ENCODE data around the gene CFAP73. TPM values are rescaled to one million over a fixed set of nuclear protein-coding genes. Genes with fewer than 3 reads are reported as not detected.
"Not testable (repeated sequence)": the region's sequence is repeated elsewhere in the genome, so short reads cannot be mapped to it uniquely, and the experiment has no call there.

Gene CFAP73
- total and polyA plus RNA-seq, 4 donors: 10.4 to 40.6 (median 14.6) TPM

GRCh38 chr12:113203852-113204760 is 54.6 kb downstream of the CFAP73 start:
- no peak overlapping the region for H3K4me3 ChIP-seq
- H3K9me3 ChIP-seq (ENCODE audit: control insufficient read depth in 4 of 4, insufficient read depth in 3 of 4, low read length in 3 of 4): peaks cover 0 to 3% (median 0%) of the 10 kb centered on the region in 4 donors
- DNase-seq: no peak
- no peak for ATAC-seq (ENCODE audit: insufficient read depth, low FRiP score)
- H3K27me3 ChIP-seq (ENCODE audit: control insufficient read depth in 3 of 3, insufficient read depth in 3 of 3, low read length in 2 of 3): no peaks in the 10 kb centered on the region
- peaks cover 0 to 8% (median 1%) of the 10 kb centered on the region in 5 donors for H3K4me1 ChIP-seq (ENCODE audit: control insufficient read depth in 5 of 5, insufficient read depth in 5 of 5, low read length in 5 of 5)
- H3K9ac ChIP-seq (ENCODE audit: insufficient read depth in 1 of 2, low read length in 2 of 2): no peak overlapping the region
- no peaks in the 10 kb centered on the region for H3K36me3 ChIP-seq (ENCODE audit: control insufficient read depth in 4 of 4, insufficient read depth in 4 of 4, low read length in 4 of 4)
- no peak overlapping the region for H3K27ac ChIP-seq (ENCODE audit: low read depth in 1 of 2, low read length in 1 of 2)
- no peak for TF ChIP-seq CTCF (IDR thresholded peaks at IDR 0.05; ENCODE audit: control extremely low read depth, extremely low read depth)
- WGBS, 2 donors: 78 to 85% methylated on average over 8 of the region's 8 CpGs

- 83 to 86% methylated on average over 3 of the region's 3 CpGs for WGBS, 2 donors
- DNase-seq (no peak), ATAC-seq (ENCODE audit: insufficient read depth, low FRiP score) (no peak)
- Histone ChIP-seq H3K4me3 (no peak overlapping the region), H3K27ac (ENCODE audit: low read depth in 1 of 2, low read length in 1 of 2) (no peak overlapping the region), H3K9ac (ENCODE audit: insufficient read depth in 1 of 2, low read length in 2 of 2) (no peak overlapping the region), H3K27me3 (ENCODE audit: control insufficient read depth in 3 of 3, insufficient read depth in 3 of 3, low read length in 2 of 3) (no peaks in the 10 kb centered on the region), H3K4me1 (ENCODE audit: control insufficient read depth in 5 of 5, insufficient read depth in 5 of 5, low read length in 5 of 5) (peaks cover 0 to 8% (median 1%) of the 10 kb centered on the region in 5 donors), H3K9me3 (ENCODE audit: control insufficient read depth in 4 of 4, insufficient read depth in 3 of 4, low read length in 3 of 4) (peaks cover 0 to 3% (median 0%) of the 10 kb centered on the region in 4 donors), H3K36me3 (ENCODE audit: control insufficient read depth in 4 of 4, insufficient read depth in 4 of 4, low read length in 4 of 4) (no peaks in the 10 kb centered on the region)
- no peak for TF ChIP-seq CTCF (IDR thresholded peaks at IDR 0.05; ENCODE audit: control extremely low read depth, extremely low read depth)
Observed at GRCh38 chr12:113204804-113205203, 55.3 kb downstream of the CFAP73 start.

- not testable (repeated sequence) for H3K27me3 ChIP-seq (ENCODE audit: control insufficient read depth in 3 of 3, insufficient read depth in 3 of 3, low read length in 2 of 3); H3K36me3 ChIP-seq (ENCODE audit: control insufficient read depth in 4 of 4, insufficient read depth in 4 of 4, low read length in 4 of 4); DNase-seq; H3K4me1 ChIP-seq (ENCODE audit: control insufficient read depth in 5 of 5, insufficient read depth in 5 of 5, low read length in 5 of 5); H3K9me3 ChIP-seq (ENCODE audit: control insufficient read depth in 4 of 4, insufficient read depth in 3 of 4, low read length in 3 of 4); ATAC-seq (ENCODE audit: insufficient read depth, low FRiP score); H3K9ac ChIP-seq (ENCODE audit: insufficient read depth in 1 of 2, low read length in 2 of 2); H3K4me3 ChIP-seq; H3K27ac ChIP-seq (ENCODE audit: low read depth in 1 of 2, low read length in 1 of 2)
- WGBS, 2 donors: 98 to 100% methylated on average over 5 of the region's 5 CpGs
Observed at GRCh38 chr12:113206802-113207201, 57.3 kb downstream of the CFAP73 start.

GRCh38 chr12:113207613-113208040 is 58.1 kb downstream of the CFAP73 start:
- no peaks in the 10 kb centered on the region for H3K27me3 ChIP-seq (ENCODE audit: control insufficient read depth in 3 of 3, insufficient read depth in 3 of 3, low read length in 2 of 3)
- no peak for ATAC-seq (ENCODE audit: insufficient read depth, low FRiP score)
- no peak overlapping the region for H3K27ac ChIP-seq (ENCODE audit: low read depth in 1 of 2, low read length in 1 of 2)
- peaks cover 0 to 8% (median 1%) of the 10 kb centered on the region in 5 donors for H3K4me1 ChIP-seq (ENCODE audit: control insufficient read depth in 5 of 5, insufficient read depth in 5 of 5, low read length in 5 of 5)
- peaks cover 0 to 2% (median 0%) of the 10 kb centered on the region in 4 donors for H3K9me3 ChIP-seq (ENCODE audit: control insufficient read depth in 4 of 4, insufficient read depth in 3 of 4, low read length in 3 of 4)
- H3K9ac ChIP-seq (ENCODE audit: insufficient read depth in 1 of 2, low read length in 2 of 2): no peak overlapping the region
- 44 to 59% methylated on average over 6 of the region's 6 CpGs for WGBS, 2 donors
- H3K36me3 ChIP-seq (ENCODE audit: control insufficient read depth in 4 of 4, insufficient read depth in 4 of 4, low read length in 4 of 4): no peaks in the 10 kb centered on the region
- no peak for DNase-seq
- no peak for TF ChIP-seq CTCF (IDR thresholded peaks at IDR 0.05; ENCODE audit: control extremely low read depth, extremely low read depth)
- no peak overlapping the region for H3K4me3 ChIP-seq

Measured in lung (tissue), 12 donors.